ENCODE measurements around the gene METTL4.

- TF ChIP-seq CTCF (IDR thresholded peaks at IDR 0.05 in 2 of 3, conservative IDR thresholded peaks at IDR 0.05 in 1 of 3; ENCODE audit: borderline replicate concordance in 1 of 3, insufficient read depth in 1 of 3, low read depth in 2 of 3, low read length in 2 of 3) (no peak), ZBTB33 (IDR thresholded peaks at IDR 0.05; ENCODE audit: extremely low read depth, insufficient replicate concordance, low read length) (no peak), POLR2A (IDR thresholded peaks at IDR 0.05; ENCODE audit: borderline replicate concordance, extremely low read depth, insufficient read depth, insufficient read length) (no peak), YY1 (IDR thresholded peaks at IDR 0.05; ENCODE audit: extremely low read depth, insufficient replicate concordance, low read depth, low read length) (no peak), SP1 (IDR thresholded peaks at IDR 0.05; ENCODE audit: low read depth) (no peak), POLR2AphosphoS5 (IDR thresholded peaks at IDR 0.05; ENCODE audit: low read depth, low read length) (no peak), RAD21 (IDR thresholded peaks at IDR 0.05; ENCODE audit: low read depth) (no peak), SIN3A (IDR thresholded peaks at IDR 0.05; ENCODE audit: low read depth) (no peak), CEBPB (IDR thresholded peaks at IDR 0.05; ENCODE audit: low read depth) (no peak)
- TF ChIP-seq, protein P1, sequence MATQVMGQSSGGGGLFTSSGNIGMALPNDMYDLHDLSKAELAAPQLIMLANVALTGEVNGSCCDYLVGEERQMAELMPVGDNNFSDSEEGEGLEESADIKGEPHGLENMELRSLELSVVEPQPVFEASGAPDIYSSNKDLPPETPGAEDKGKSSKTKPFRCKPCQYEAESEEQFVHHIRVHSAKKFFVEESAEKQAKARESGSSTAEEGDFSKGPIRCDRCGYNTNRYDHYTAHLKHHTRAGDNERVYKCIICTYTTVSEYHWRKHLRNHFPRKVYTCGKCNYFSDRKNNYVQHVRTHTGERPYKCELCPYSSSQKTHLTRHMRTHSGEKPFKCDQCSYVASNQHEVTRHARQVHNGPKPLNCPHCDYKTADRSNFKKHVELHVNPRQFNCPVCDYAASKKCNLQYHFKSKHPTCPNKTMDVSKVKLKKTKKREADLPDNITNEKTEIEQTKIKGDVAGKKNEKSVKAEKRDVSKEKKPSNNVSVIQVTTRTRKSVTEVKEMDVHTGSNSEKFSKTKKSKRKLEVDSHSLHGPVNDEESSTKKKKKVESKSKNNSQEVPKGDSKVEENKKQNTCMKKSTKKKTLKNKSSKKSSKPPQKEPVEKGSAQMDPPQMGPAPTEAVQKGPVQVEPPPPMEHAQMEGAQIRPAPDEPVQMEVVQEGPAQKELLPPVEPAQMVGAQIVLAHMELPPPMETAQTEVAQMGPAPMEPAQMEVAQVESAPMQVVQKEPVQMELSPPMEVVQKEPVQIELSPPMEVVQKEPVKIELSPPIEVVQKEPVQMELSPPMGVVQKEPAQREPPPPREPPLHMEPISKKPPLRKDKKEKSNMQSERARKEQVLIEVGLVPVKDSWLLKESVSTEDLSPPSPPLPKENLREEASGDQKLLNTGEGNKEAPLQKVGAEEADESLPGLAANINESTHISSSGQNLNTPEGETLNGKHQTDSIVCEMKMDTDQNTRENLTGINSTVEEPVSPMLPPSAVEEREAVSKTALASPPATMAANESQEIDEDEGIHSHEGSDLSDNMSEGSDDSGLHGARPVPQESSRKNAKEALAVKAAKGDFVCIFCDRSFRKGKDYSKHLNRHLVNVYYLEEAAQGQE (IDR thresholded peaks at IDR 0.05; ENCODE audit: low read depth), result no peak
Observed at GRCh38 chr18:2573408-2573807, 2.1 kb upstream of the METTL4 start.
